Measurements from ENCODE around the gene RALGPS1.

DNA sequence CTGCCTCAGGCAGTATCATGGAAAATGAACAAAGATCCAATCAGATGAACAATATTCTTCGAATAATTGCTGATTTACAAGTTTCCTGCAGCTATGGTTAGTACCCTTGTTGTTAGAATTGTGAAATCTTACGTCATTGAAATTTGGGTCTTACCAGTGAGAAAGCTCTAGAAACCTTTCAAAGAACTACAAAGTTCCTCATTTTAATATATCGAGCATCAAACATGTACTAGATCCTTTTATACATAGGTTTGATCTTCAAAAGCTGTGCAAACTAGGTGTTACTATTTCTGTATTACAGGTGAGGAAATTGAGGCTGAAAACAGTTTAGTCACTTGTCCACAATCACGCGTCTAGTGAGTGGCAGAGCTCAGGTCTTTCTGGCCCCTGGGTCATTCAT lies 251.5 kb downstream of the RALGPS1 start:
- TF ChIP-seq CTCF (IDR thresholded peaks at IDR 0.05; ENCODE audit: control extremely low read depth in 1 of 3, insufficient read depth in 1 of 3, low read depth in 1 of 3, low read length in 3 of 3) (no peak), SP4 (IDR thresholded peaks at IDR 0.05; ENCODE audit: low read length) (no peak), BCL11A (IDR thresholded peaks at IDR 0.05; ENCODE audit: low read depth in 2 of 2, low read length in 2 of 2) (no peak), PHF8 (conservative IDR thresholded peaks at IDR 0.05; ENCODE audit: low read depth, low read length) (no peak)

Data from H1 (cell line).